TTC549 (cell line): ENCODE results near the gene RAB29.

Experiments
- FAIRE-seq: peaks from 2 replicates; lab custom pipeline; 2012; peaks lifted over from hg19 to GRCh38; lab: Jason Lieb, UNC

RAB29 gene

GRCh38 chr1:205794011-205794730, 18.9 kb upstream of the RAB29 start:
- FAIRE-seq: no peak

GRCh38 chr1:205792961-205793673, 17.8 kb upstream of the RAB29 start:
- no peak for FAIRE-seq

- no peak for FAIRE-seq
Measured at GRCh38 chr1:205792481-205792881, 17.2 kb upstream of the RAB29 start.

- no peak for FAIRE-seq
Measured at GRCh38 chr1:205791568-205792180, 16.4 kb upstream of the RAB29 start.

GRCh38 chr1:205787287-205787916, 12.1 kb upstream of the RAB29 start:
- no peak for FAIRE-seq

GRCh38 chr1:205786601-205787000, 11.3 kb upstream of the RAB29 start:
- no peak for FAIRE-seq

- FAIRE-seq: no peak
Measured at GRCh38 chr1:205785446-205785845, 10.2 kb upstream of the RAB29 start.

- no peak for FAIRE-seq
Measured at GRCh38 chr1:205783904-205784303, 8.6 kb upstream of the RAB29 start.

- FAIRE-seq: no peak
Measured at GRCh38 chr1:205783433-205783795, 8.1 kb upstream of the RAB29 start.

- FAIRE-seq: no peak
Measured at GRCh38 chr1:205782627-205783432, 7.5 kb upstream of the RAB29 start.

- no peak for FAIRE-seq
Measured at GRCh38 chr1:205780335-205780734, 5.1 kb upstream of the RAB29 start.

- no peak for FAIRE-seq
Measured at GRCh38 chr1:205777994-205778393, 2.7 kb upstream of the RAB29 start.

- no peak for FAIRE-seq
Measured at GRCh38 chr1:205775717-205776056, 405 bp upstream of the RAB29 start.

GRCh38 chr1:205774198-205775014, 876 bp downstream of the RAB29 start:
- no peak for FAIRE-seq

- no peak for FAIRE-seq
Measured at GRCh38 chr1:205772607-205773032, 2.7 kb downstream of the RAB29 start.

GRCh38 chr1:205770618-205771017, 4.7 kb downstream of the RAB29 start:
- FAIRE-seq: no peak

- FAIRE-seq: no peak
Measured at GRCh38 chr1:205769641-205770365, 5.5 kb downstream of the RAB29 start.

GRCh38 chr1:205767248-205767647, 8.0 kb downstream of the RAB29 start:
- no peak for FAIRE-seq

- FAIRE-seq: no peak
Measured at GRCh38 chr1:205766570-205766969, 8.7 kb downstream of the RAB29 start.

- FAIRE-seq: no peak
Measured at GRCh38 chr1:205766038-205766437, 9.2 kb downstream of the RAB29 start.

- FAIRE-seq: peak; percentile 55
Measured at GRCh38 chr1:205764578-205764977, 10.7 kb downstream of the RAB29 start.
